Measurements from ENCODE around the gene PLCH1.

PLCH1 gene

GRCh38 chr3:155368786-155369185 is 376.1 kb downstream of the PLCH1 start:
- peak overlapping the region in 9 of 11 experiments; percentile 11 to 75 (median 68); a peak in 17 of 22 replicates for H3K4me2 ChIP-seq
- H3K4me3 ChIP-seq = no peak overlapping the region

GRCh38 chr3:155367506-155367905 is 377.4 kb downstream of the PLCH1 start:
- H3K27ac ChIP-seq = peak overlapping the region; percentile 5 to 92 (median 71); a peak in 17 of 22 replicates
- H3K9ac ChIP-seq = peak overlapping the region in 7 of 11 experiments; percentile 44 to 79 (median 64); a peak in 12 of 22 replicates
- peaks cover 10 to 76% (median 60%) of the 10 kb centered on the region in 10 experiments for H3K4me1 ChIP-seq
- no peaks in the 10 kb centered on the region for H3K27me3 ChIP-seq
- H3K4me2 ChIP-seq = peak overlapping the region; percentile 6 to 75 (median 64); a peak in 20 of 22 replicates
- H3K36me3 ChIP-seq = peaks cover 0 to 16% (median 4%) of the 10 kb centered on the region in 11 experiments; a peak in 12 of 22 replicates
- H4K20me1 ChIP-seq = no peaks in the 10 kb centered on the region
- TF ChIP-seq Cebpa-rat (IDR thresholded peaks at IDR 0.05) = no peak
- H3K9me3 ChIP-seq (replicated peaks in 1 of 11) = peaks cover 21 to 57% (median 36%) of the 10 kb centered on the region in 11 experiments
- peak overlapping the region in 2 of 10 experiments; percentile 32 to 35; a peak in 4 of 20 replicates for H3K4me3 ChIP-seq

More at GRCh38 chr3:155368786-155369185, 376.1 kb downstream of the PLCH1 start:
- peak overlapping the region in 5 of 11 experiments; percentile 4 to 75 (median 64); a peak in 6 of 22 replicates for H3K9ac ChIP-seq
- H3K36me3 ChIP-seq = peaks cover 0 to 16% (median 4%) of the 10 kb centered on the region in 11 experiments; a peak in 12 of 22 replicates
- no peaks in the 10 kb centered on the region for H4K20me1 ChIP-seq
- H3K27ac ChIP-seq = peak overlapping the region in 9 of 11 experiments; percentile 16 to 92 (median 74); a peak in 17 of 22 replicates
- H3K4me1 ChIP-seq = peaks cover 10 to 77% (median 54%) of the 10 kb centered on the region in 10 experiments
- H3K9me3 ChIP-seq (replicated peaks in 1 of 11) = peaks cover 16 to 44% (median 27%) of the 10 kb centered on the region in 11 experiments
- no peaks in the 10 kb centered on the region for H3K27me3 ChIP-seq
- TF ChIP-seq Cebpa-rat (IDR thresholded peaks at IDR 0.05) = no peak

GRCh38 chr3:155365178-155365783 is 379.6 kb downstream of the PLCH1 start:
- Histone ChIP-seq H3K27me3 (no peaks in the 10 kb centered on the region), H3K4me1 (peaks cover 10 to 54% (median 40%) of the 10 kb centered on the region in 10 experiments), H3K9ac (no peak overlapping the region), H4K20me1 (no peaks in the 10 kb centered on the region), H3K4me2 (no peak overlapping the region), H3K27ac (peak overlapping the region in 7 of 11 experiments; percentile 26 to 69 (median 51); a peak in 14 of 22 replicates), H3K4me3 (peak overlapping the region in 3 of 10 experiments; percentile 26 to 34 (median 29); a peak in 2 of 20 replicates), H3K9me3 (replicated peaks in 1 of 11) (peaks cover 31 to 62% (median 48%) of the 10 kb centered on the region in 11 experiments), H3K36me3 (peaks cover 0 to 14% (median 4%) of the 10 kb centered on the region in 11 experiments; a peak in 12 of 22 replicates)
- no peak for TF ChIP-seq Cebpa-rat (IDR thresholded peaks at IDR 0.05)

GRCh38 chr3:155364492-155364891 is 380.4 kb downstream of the PLCH1 start:
- Histone ChIP-seq H3K4me1 (peaks cover 10 to 49% (median 36%) of the 10 kb centered on the region in 10 experiments), H3K27ac (peak overlapping the region in 7 of 11 experiments; percentile 3 to 69 (median 61); a peak in 10 of 22 replicates), H3K9me3 (replicated peaks in 1 of 11) (peaks cover 31 to 55% (median 46%) of the 10 kb centered on the region in 11 experiments), H3K4me2 (peak overlapping the region in 7 of 11 experiments; percentile 18 to 58 (median 36); a peak in 9 of 22 replicates), H3K27me3 (no peaks in the 10 kb centered on the region), H3K36me3 (peaks cover 0 to 12% (median 4%) of the 10 kb centered on the region in 11 experiments; a peak in 12 of 22 replicates), H3K4me3 (no peak overlapping the region; a peak in 1 of 20 replicates), H3K9ac (no peak overlapping the region), H4K20me1 (no peaks in the 10 kb centered on the region)
- TF ChIP-seq Cebpa-rat (IDR thresholded peaks at IDR 0.05) = no peak

- no peak for TF ChIP-seq Cebpa-rat (IDR thresholded peaks at IDR 0.05)
- H4K20me1 ChIP-seq = no peaks in the 10 kb centered on the region
- H3K4me3 ChIP-seq = no peak overlapping the region
- 0 out of 22 replicates have a peak overlapping the region, but pooled peaks of 1 of the 11 experiments have one; percentile 10 for H3K9ac ChIP-seq
- H3K27me3 ChIP-seq = no peaks in the 10 kb centered on the region
- H3K9me3 ChIP-seq (replicated peaks in 1 of 11) = peaks cover 31 to 52% (median 46%) of the 10 kb centered on the region in 11 experiments
- peaks cover 0 to 12% (median 4%) of the 10 kb centered on the region in 11 experiments; a peak in 12 of 22 replicates for H3K36me3 ChIP-seq
- H3K27ac ChIP-seq = peak overlapping the region in 7 of 11 experiments; percentile 3 to 69 (median 61); a peak in 10 of 22 replicates
- peaks cover 10 to 41% (median 28%) of the 10 kb centered on the region in 10 experiments for H3K4me1 ChIP-seq
- peak overlapping the region in 8 of 11 experiments; percentile 9 to 58 (median 36); a peak in 13 of 22 replicates for H3K4me2 ChIP-seq
Measured at GRCh38 chr3:155363690-155364070, 381.2 kb downstream of the PLCH1 start.

- Histone ChIP-seq H3K27ac (peak overlapping the region in 5 of 11 experiments; percentile 38 to 69 (median 62); a peak in 8 of 22 replicates), H3K4me1 (peaks cover 6 to 35% (median 22%) of the 10 kb centered on the region in 10 experiments), H3K4me3 (no peak overlapping the region), H3K4me2 (peak overlapping the region in 7 of 11 experiments; percentile 18 to 58 (median 36); a peak in 8 of 22 replicates), H3K27me3 (no peaks in the 10 kb centered on the region), H3K36me3 (peaks cover 0 to 12% (median 4%) of the 10 kb centered on the region in 11 experiments; a peak in 12 of 22 replicates), H3K9me3 (replicated peaks in 1 of 11) (peaks cover 31 to 52% (median 48%) of the 10 kb centered on the region in 11 experiments), H3K9ac (no peak overlapping the region), H4K20me1 (no peaks in the 10 kb centered on the region)
- peak in 2 of 11 experiments; percentile 22 to 48; a peak in 2 of 22 replicates for TF ChIP-seq Cebpa-rat (IDR thresholded peaks at IDR 0.05)
Measured at GRCh38 chr3:155362808-155363689, 381.8 kb downstream of the PLCH1 start.

GRCh38 chr3:155360281-155360680 is 384.6 kb downstream of the PLCH1 start:
- Histone ChIP-seq H3K27me3 (no peaks in the 10 kb centered on the region), H3K4me2 (no peak overlapping the region), H3K9ac (no peak overlapping the region), H4K20me1 (no peaks in the 10 kb centered on the region), H3K36me3 (peaks cover 0 to 9% (median 1%) of the 10 kb centered on the region in 11 experiments; a peak in 12 of 22 replicates), H3K4me1 (peaks cover 0 to 26% (median 13%) of the 10 kb centered on the region in 10 experiments; a peak in 13 of 20 replicates), H3K9me3 (replicated peaks in 1 of 11) (peaks cover 27 to 47% (median 39%) of the 10 kb centered on the region in 11 experiments), H3K4me3 (no peak overlapping the region), H3K27ac (no peak overlapping the region)
- no peak for TF ChIP-seq Cebpa-rat (IDR thresholded peaks at IDR 0.05)
